H1 (cell line): ENCODE measurements around the gene FAM9C. TPM values are rescaled to one million over a fixed set of nuclear protein-coding genes. Genes with fewer than 3 reads are reported as not detected.

Experiments
- ASH2L ChIP-seq: fragments of 200-600, 300-600 bp; sonication (generic); IDR thresholded peaks from one replicate; pipeline ENCODE4 v1.7.1; 2017; ENCODE audit warnings: low read length
- CBX5 ChIP-seq: fragments of 300-800, 300-1000 bp; sonication (generic); IDR thresholded peaks from 2 replicates; pipeline ENCODE4 v1.7.1; 2016; ENCODE audit warnings: antibody characterized with exemption, low read length, low read depth
- CREB1 ChIP-seq: IDR thresholded peaks from 2 replicates; pipeline ENCODE4 v1.6.1; 2012; ENCODE audit warnings: inconsistent platforms
- EP300 ChIP-seq, 2 experiments: IDR thresholded peaks; 1 replicate in 1 of 2; 2 replicates in 1 of 2; pipeline ENCODE4 v1.6.1; 2011 to 2012; ENCODE audit warnings: low read depth in 2 of 2, low read length in 2 of 2, mild to moderate bottlenecking in 2 of 2, borderline replicate concordance in 1 of 2, inconsistent platforms in 1 of 2, moderate library complexity in 1 of 2
- GABPA ChIP-seq: IDR thresholded peaks from 2 replicates; pipeline ENCODE4 v1.6.1; 2011; ENCODE audit warnings: mild to moderate bottlenecking, low read length, moderate library complexity, borderline replicate concordance; ENCODE audit not compliant: insufficient read depth
- KDM1A ChIP-seq: fragments of 200-600, 300-600 bp; sonication (generic); IDR thresholded peaks from 2 replicates; pipeline ENCODE4 v1.7.1; 2016; ENCODE audit warnings: mild to moderate bottlenecking, low read length, borderline replicate concordance
- NRF1 ChIP-seq: IDR thresholded peaks from 2 replicates; pipeline ENCODE4 v1.6.1; 2011; ENCODE audit warnings: mild to moderate bottlenecking, low read depth, low read length, improper control_type of control experiment
- POU5F1 ChIP-seq: IDR thresholded peaks from 2 replicates; pipeline ENCODE4 v1.6.1; 2011; ENCODE audit warnings: low read depth, mild to moderate bottlenecking, low read length, moderate library complexity
- SP2 ChIP-seq: IDR thresholded peaks from 2 replicates; pipeline ENCODE4 v1.6.1; 2012; ENCODE audit warnings: mild to moderate bottlenecking, low read length, inconsistent platforms
- SP4 ChIP-seq: IDR thresholded peaks from 2 replicates; pipeline ENCODE4 v1.6.1; 2012; ENCODE audit warnings: low read length, inconsistent platforms
- polyA plus RNA-seq, 7 experiments: library from polyadenylated mRNA; depleted of rRNA in 3 of 7; stranded (reverse) in 5 of 7; unstranded in 2 of 7; fragments of >200 nt in 5 of 7; fragments of 200-250 nt in 2 of 7; gene quantifications; 1 replicate in 5 of 7; 2 replicates in 1 of 7; 4 replicates in 1 of 7; pipeline versions ENCODE4 v1.2.1 to v1.2.3, GENCODE V29; 2011 to 2013; ENCODE audit warnings: missing spikeins in 2 of 7, mixed read lengths in 2 of 7
- total RNA-seq: library from RNA; stranded (reverse); fragmentation: NEBNext Ultra II Directional; extraction: Animal tissue kit (Norgen Biotek cat#: 25700); gene quantifications from 2 replicates; pipeline ENCODE4 v1.2.1, GENCODE V29; 2021
- TF ChIP-seq, protein P1 (sequence below): fragments of 300-600 bp; sonication (generic); IDR thresholded peaks from 2 replicates; pipeline ENCODE4 v1.7.1; 2012; ENCODE audit warnings: low read length, moderate library complexity, mild to moderate bottlenecking, inconsistent platforms; ENCODE audit not compliant: insufficient replicate concordance

Gene FAM9C
- total and polyA plus RNA-seq, 2 of the 8 experiments (the other 6 are each of a cell fraction or from before 2014, with no cell fraction given): not detected

DNA sequence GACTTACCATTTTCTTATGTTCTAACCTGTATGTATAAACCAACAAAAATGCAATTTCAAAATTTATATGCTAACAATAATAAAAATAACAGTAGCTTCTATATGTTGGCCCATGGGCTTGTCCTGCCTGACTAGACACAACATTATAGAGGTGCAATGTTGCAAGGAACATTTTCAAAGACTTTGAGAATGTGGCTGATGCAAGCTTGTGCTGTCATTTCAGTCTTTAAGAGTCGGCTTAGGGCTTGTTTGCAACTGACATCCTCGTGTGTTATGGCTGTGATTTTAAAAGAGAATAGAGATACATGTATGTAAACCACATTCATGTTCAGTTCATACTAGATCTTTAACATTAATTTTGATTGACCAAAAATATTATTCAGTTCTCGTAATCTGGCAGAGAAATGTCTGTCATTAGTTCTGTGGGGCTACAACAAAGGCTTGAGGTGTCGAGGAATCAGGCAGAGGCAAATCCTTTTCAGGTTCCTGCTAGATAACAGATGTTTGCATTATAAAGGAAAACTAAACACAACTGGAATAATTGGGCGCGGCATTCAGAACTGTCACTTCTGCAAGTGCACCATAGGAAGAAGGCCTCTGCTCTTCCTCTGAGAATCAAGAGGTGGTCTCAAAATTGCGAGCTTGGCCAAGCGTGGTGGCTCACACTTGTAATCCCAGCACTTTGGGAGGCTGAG is 56.4 kb downstream of the FAM9C start (continued):
- TF ChIP-seq, protein P1, sequence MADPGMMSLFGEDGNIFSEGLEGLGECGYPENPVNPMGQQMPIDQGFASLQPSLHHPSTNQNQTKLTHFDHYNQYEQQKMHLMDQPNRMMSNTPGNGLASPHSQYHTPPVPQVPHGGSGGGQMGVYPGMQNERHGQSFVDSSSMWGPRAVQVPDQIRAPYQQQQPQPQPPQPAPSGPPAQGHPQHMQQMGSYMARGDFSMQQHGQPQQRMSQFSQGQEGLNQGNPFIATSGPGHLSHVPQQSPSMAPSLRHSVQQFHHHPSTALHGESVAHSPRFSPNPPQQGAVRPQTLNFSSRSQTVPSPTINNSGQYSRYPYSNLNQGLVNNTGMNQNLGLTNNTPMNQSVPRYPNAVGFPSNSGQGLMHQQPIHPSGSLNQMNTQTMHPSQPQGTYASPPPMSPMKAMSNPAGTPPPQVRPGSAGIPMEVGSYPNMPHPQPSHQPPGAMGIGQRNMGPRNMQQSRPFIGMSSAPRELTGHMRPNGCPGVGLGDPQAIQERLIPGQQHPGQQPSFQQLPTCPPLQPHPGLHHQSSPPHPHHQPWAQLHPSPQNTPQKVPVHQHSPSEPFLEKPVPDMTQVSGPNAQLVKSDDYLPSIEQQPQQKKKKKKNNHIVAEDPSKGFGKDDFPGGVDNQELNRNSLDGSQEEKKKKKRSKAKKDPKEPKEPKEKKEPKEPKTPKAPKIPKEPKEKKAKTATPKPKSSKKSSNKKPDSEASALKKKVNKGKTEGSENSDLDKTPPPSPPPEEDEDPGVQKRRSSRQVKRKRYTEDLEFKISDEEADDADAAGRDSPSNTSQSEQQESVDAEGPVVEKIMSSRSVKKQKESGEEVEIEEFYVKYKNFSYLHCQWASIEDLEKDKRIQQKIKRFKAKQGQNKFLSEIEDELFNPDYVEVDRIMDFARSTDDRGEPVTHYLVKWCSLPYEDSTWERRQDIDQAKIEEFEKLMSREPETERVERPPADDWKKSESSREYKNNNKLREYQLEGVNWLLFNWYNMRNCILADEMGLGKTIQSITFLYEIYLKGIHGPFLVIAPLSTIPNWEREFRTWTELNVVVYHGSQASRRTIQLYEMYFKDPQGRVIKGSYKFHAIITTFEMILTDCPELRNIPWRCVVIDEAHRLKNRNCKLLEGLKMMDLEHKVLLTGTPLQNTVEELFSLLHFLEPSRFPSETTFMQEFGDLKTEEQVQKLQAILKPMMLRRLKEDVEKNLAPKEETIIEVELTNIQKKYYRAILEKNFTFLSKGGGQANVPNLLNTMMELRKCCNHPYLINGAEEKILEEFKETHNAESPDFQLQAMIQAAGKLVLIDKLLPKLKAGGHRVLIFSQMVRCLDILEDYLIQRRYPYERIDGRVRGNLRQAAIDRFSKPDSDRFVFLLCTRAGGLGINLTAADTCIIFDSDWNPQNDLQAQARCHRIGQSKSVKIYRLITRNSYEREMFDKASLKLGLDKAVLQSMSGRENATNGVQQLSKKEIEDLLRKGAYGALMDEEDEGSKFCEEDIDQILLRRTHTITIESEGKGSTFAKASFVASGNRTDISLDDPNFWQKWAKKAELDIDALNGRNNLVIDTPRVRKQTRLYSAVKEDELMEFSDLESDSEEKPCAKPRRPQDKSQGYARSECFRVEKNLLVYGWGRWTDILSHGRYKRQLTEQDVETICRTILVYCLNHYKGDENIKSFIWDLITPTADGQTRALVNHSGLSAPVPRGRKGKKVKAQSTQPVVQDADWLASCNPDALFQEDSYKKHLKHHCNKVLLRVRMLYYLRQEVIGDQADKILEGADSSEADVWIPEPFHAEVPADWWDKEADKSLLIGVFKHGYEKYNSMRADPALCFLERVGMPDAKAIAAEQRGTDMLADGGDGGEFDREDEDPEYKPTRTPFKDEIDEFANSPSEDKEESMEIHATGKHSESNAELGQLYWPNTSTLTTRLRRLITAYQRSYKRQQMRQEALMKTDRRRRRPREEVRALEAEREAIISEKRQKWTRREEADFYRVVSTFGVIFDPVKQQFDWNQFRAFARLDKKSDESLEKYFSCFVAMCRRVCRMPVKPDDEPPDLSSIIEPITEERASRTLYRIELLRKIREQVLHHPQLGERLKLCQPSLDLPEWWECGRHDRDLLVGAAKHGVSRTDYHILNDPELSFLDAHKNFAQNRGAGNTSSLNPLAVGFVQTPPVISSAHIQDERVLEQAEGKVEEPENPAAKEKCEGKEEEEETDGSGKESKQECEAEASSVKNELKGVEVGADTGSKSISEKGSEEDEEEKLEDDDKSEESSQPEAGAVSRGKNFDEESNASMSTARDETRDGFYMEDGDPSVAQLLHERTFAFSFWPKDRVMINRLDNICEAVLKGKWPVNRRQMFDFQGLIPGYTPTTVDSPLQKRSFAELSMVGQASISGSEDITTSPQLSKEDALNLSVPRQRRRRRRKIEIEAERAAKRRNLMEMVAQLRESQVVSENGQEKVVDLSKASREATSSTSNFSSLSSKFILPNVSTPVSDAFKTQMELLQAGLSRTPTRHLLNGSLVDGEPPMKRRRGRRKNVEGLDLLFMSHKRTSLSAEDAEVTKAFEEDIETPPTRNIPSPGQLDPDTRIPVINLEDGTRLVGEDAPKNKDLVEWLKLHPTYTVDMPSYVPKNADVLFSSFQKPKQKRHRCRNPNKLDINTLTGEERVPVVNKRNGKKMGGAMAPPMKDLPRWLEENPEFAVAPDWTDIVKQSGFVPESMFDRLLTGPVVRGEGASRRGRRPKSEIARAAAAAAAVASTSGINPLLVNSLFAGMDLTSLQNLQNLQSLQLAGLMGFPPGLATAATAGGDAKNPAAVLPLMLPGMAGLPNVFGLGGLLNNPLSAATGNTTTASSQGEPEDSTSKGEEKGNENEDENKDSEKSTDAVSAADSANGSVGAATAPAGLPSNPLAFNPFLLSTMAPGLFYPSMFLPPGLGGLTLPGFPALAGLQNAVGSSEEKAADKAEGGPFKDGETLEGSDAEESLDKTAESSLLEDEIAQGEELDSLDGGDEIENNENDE: no peak
- TF ChIP-seq CREB1: no peak
- TF ChIP-seq CBX5: no peak
- TF ChIP-seq ASH2L: no peak
- TF ChIP-seq EP300 (IDR thresholded peaks at IDR 0.05; ENCODE audit: borderline replicate concordance in 1 of 2, low read depth in 2 of 2, low read length in 2 of 2): no peak
- no peak for TF ChIP-seq GABPA
- no peak for TF ChIP-seq SP2
- TF ChIP-seq SP4: no peak
- no peak for TF ChIP-seq POU5F1
- no peak for TF ChIP-seq KDM1A
- TF ChIP-seq NRF1: no peak
